ENCODE measurements around the gene RFNG.

The RFNG gene

DNA sequence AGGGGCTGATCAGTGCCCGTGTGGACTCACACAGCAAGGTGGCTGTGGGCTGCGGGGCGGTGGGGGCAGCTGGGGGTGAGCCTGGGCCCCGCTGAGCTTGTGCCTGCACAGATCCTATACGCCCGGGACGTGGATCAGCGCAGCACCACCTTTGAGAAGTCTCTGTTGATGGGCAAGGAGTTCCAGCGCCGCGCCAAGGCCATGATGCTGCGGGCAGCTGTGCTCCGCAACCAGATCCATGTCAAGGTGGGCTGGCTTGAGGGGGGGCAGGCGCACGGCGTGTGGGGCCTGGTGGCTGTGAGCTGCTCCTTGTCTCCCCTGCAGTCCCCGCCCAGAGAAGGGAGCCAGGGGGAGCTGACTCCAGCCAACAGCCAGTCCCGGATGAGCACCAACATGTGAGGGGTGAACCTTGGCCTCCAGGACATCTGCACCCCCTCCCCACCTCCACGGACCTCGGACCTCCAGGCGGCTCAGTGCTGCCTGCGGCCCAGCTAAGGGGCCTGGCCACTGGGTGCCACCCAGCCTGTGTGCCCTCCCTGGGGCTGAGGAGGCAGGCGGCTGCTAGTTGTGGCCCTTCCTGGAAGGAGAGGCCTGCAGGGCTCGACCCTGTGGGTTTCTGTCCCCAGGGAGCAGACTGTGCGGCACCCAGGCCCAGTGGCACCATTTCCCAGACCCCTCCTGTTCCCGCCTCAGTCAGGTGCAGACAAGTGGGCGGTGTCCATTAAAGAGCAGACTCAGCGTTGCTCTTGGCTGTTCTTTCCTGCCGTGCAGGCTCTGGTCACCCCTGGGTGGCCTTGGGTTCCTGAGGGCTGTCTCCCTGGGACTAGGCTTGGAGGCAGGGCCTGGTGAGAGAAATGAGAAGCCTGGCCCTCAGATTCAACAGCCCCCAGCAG, 5.4 kb upstream of the RFNG start:
- no peak for DNase-seq

DNA sequence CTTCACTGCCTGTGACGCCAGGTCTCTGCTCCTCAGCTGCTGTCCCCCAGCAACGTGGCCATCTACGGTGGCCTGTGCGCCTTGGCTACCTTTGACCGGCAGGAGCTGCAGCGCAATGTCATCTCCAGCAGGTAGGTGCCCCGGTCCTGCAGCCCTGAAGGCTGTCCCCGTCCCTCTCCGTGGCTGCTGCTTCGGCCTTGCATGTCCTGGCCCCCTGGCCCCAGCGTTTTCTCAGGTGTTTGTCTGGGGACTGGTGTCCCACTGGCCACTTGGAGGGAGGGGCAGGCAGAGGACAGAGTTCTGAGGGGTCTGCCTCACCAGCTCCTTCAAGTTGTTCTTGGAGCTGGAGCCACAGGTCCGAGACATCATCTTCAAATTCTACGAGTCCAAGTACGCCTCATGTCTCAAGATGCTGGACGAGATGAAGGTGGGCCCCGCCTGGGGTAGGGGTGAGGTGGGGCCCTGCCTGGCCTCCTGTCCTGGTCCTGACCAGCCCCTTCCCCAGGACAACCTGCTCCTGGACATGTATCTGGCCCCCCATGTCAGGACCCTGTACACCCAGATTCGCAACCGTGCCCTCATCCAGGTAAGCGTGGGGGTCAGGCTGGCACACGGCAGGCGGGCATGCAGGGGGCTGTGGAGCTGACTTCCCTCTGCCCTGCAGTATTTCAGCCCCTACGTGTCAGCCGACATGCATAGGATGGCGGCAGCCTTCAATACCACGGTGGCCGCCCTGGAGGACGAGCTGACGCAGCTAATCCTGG, 4.5 kb upstream of the RFNG start:
- DNase-seq, result no peak

DNA sequence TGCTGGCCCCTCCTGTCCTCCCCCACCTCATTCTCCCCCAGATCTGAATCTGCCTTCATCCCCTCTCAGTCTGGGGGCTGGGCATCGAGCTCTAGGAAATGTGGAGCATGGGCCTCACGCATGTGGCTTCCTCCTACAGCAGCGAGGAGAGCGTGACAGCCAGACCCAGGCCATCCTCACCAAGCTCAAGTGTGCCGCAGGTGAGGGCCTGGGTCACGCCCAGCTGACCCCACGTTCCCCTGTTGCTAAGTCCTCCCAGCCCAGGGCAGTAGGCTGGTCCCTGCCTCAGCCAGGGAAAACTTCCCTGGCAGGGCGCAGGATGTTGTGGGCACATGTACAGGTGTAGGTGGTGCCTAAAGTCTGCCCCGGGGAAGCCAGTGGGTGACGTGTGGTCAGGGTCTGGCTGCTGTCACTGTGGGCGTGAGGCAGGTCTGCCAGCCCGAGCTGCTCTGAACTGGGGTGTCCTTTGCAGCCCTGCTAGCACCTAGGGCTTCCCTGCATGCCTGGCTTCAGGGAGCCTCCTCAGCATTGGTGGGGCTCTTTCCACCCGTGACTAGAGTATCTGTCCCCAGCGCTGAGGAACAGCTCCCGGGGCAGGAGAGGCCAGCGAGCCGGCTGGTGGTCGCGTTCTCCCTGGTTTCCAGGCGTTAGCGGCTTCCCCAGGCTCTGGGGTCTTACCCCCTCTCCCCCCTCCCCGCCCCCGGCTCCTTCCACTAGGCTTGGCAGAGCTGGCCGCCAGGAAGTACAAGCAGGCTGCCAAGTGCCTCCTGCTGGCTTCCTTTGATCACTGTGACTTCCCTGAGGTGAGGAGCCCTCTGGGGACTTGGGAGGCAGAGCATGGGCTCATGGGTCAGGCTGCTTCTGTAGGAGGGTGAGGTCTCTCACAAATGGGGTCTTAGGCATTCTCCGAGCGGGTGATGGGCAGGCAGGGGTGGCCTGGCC, 3.7 kb upstream of the RFNG start:
- no peak for DNase-seq

DNA sequence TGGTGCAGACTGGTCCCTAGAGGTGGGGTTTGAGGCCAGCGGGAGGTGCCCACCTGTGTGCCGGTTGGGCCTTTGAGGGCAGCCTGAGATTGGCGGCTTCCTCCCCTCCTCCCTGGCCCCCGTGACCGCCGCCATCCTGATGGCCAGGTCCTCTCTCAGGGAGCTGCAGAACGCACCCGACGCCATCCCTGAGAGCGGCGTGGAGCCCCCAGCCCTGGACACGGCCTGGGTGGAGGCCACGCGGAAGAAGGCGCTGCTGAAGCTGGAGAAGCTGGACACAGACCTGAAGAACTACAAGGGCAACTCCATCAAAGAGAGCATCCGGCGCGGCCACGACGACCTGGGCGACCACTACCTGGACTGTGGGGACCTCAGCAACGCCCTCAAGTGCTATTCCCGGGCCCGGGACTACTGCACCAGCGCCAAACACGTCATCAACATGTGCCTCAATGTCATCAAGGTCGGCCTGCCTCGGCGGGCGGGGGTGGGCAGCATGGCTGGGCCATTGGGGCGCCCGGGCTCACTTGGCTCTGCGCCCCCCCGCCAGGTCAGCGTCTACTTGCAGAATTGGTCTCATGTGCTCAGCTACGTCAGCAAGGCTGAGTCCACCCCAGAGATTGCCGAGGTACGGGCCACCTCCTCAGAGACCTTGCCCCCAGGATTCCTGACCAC, 2.9 kb upstream of the RFNG start:
- DNase-seq, result no peak

DNA sequence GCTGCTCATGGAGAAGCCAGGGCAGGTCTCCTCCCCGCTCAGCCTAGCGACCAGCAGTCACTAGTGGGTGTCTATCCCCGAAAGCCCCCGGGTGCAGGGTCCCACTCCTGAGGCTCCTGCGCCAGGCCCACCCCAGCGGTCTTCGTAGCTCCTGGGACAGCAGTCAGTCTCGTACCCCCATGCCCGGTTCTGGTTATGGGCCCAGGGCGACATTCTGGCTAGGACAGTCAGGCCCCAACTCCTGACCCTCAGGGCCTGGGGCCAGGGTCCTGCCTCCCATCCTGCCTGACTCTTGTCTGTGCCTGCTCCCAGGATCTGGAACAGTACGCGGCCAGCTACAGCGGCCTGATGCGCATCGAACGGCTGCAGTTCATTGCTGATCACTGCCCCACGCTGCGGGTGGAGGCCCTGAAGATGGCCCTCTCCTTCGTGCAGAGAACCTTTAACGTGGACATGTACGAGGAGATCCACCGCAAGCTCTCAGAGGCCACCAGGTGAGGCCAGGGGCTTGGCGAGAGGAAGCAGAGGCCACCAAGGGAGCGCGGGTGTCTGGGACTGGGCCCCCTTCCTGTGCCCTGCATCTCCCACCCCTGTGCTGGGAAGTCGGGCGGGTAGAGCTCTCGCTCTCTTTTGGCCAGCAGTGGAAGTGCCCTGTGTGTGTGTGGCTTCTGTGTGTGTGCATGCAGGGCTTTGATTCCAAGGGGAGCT, 2.1 kb upstream of the RFNG start:
- no peak for DNase-seq

DNA sequence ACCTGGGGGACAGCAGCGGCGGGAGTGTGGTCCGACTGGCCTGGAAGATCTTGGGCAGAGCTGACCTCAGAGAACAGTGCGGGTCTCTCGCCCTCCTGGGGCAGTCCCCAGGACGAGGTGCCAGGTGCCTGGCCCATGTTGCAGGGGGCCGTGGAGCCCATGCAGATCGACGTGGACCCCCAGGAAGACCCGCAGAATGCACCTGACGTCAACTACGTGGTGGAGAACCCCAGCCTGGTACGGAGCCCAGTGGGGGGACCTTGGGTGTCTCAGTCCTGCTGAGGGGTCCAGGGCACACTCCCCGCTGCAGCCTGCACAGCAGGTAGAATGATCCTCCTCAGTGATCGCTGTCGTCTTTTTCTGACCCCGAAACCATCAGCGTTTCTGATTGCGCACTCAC, 1.5 kb upstream of the RFNG start:
- no peak for DNase-seq

DNA sequence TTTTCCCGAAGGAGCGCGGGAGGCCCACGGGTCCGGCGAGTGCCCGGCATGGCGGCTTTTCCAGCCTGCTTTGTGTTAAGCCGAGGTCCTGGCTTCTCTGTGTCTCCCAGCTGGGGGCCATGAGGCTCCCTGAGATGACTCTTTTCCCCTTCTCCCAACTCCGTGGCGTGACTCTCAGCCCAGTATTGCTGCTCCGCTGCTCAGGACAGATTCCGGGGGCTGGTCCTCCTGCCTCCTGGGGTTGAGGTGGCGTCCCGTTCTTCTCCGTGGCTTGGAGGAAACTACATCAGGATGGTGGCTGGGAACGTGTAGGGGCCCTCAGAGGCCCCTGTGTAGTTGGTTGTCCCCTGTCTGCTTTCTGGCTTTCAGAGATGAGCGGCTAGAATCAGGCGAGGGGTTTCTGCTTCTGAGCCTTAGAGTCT, 1.0 kb upstream of the RFNG start:
- no peak for DNase-seq

DNA sequence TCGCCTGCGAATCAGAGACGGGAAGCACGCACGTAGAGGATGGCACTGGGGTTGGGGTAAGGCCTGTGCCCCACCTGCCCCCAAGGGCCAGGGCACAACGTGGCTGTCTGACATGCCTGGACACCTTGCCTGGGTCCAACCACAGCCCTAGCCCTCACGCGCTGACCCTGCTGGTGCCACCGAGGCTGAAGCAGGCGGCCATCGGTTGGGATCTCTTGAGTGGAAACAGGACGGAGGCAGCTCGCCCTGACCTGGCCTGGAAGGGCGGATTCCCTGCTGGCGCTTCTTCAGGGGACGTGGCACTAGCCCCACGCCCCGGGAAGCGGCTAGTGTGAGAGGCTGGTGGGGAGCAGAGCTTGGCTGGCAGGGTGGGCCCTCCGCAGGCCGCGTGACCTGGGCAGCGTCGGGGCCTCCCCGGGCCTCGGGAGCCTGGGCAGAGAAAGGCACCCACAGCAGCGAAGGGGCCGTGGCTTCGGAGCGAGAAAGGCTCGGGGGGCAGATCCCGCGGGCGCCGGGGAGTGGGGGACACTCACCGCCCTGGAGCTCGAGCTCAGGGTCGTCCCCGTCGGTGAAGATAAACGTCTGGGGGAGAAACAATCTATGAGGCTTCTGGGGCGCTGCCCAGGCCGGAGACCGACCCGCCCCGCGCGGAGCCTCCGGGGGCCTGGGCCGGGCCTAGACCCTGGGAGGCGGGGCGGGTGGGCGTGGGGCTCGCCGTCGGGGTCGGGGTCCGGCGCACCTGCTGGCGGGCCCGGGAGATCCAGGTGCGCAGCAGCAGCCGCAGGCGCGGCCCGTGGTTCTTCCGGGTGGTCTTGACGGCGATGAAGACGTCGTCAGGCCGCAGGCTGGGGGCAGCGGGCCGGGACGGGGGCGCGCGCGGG, 610 bp downstream of the RFNG start:
- no peak for DNase-seq

DNA sequence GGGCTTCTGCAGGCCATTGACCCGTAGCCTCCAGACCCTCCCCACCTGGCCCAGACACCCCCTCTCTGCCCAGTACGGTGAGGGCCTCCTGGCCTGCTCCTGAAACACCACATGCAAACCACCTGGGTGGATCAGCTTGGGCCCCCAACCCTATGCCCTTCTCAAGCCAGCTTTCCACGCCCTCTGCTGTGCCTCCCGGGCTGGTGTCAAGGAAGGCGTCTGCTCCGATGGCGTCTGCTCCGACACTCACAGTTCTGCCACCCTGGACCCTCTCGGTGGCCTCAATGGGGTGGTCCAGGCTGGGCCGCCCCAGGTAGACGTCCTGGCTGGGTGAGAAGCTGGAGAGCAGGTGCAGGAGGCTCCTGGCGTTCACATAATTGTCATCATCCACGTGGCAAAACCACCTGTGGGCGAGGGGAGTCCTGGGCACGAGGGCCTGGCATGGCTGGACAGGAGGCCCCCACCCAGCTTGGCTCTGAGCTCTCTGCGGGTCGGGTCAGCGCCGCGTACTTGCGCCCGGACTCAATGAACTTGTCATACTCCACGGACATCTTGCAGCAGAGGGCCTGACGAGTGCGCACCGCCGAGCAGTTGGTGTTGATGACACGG, 1.4 kb downstream of the RFNG start:
- DNase-seq, result no peak

DNA sequence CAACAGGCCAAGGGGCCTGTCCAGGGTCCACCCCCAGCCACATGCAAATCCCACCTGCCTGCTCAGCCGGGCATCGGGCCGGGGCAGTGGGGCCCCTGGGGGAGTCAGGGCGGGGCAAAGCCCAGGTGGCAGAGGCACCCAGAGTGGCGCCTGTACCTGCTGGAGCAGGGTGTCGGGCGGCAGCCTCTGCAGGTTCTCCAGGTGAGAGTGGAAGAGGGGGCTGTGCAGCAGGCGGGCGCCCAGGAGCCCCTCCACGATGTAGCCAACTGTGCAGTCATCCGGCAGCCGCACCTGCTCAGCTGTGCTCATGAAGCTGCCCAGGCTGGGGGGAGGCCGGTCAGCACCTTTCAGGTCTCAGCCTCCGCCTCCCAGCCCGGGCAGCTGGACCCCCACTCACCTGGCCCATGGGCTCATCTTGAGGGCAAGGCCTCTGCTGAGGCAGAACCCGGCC, 2.1 kb downstream of the RFNG start:
- no peak for DNase-seq

DNA sequence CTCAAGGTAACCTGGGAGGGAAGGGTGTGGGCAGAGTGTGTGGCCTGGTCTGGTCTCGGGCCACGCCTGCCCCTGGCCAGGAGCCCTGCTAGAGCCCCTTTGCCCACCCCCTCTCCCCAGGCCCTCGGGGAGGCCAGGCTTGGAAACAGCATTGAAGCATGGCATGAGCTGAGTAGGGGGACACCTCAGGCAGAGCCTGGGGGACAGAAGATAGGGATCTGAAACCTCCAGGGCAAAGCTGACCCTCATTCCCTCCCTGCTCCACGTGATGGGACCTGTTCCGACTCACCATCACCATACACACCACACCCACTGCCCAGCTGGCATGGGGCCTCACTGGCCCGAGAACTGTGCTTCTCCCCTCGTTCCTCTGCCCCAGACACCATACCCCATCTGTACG, 2.5 kb downstream of the RFNG start:
- no peak for DNase-seq

DNA sequence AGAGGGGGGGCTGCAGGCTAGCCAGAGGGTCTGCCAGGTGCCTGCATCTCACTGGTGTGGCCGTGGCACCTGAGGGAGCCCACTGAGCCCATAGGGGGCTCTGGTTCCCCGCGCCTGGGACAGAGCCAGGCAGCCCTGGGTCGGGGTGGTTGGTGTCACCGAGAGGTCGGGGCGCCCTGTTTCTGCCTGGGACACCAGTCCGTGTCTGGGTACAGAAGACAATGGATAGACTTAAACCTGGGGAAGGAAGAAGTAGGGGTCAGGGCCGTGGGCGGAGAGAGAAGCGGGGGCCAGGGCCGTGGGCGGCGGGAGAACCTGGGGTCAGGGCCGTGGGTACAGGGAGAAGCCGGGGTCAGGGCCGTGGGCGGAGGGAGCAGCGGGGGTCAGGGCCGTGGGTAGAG, 3.0 kb downstream of the RFNG start:
- no peak for DNase-seq

DNA sequence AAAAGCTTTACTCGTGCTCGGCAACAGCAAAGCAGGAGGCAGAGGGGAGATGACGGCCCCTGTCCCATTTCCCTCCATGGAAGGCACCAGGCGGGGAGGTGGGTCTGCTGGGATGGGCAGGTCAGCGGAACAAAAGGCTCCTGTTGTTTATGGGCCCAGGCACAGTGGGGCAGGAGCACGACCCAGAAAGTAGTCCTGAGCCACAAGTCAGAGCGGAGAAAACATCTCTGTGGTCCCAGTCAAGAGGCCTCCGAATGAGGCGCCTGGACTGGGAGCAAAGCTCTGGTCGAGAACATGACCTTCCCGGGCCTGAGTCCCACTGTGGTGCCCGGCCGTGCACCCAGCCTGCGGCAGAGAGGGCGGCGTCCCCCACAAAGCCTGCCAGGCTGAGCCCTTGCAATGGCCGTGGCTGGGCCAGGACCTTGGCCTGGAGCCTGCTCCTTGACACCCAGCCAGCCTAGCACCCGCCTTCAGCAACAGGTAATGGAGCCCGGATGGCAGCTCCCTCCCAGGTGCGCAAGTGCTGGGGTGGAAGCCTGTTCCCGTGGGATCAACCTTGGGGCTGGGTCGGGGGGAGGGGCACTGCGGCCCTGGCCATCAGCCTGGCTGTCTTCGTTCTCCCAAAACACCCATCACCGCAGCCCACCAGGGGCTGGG, 3.6 kb downstream of the RFNG start:
- no peak for DNase-seq

DNA sequence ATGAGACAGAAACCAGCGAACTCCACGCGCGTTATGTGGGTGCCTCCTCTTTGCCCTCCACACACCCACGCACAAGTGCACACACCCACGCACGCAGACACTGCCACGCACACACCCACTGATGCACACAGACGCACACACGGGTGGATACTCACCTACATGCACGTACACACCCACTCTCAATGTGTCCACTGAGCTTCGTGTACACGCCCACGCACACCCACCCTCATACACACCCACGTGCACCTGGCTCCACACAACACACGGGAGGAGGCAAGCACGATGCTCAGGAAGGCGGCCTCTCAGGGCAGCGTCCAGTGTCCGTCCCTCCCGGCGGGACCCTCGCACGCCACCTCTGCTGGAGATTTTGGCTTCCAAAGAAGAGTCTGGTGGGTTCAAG, 4.2 kb downstream of the RFNG start:
- DNase-seq, result no peak

DNA sequence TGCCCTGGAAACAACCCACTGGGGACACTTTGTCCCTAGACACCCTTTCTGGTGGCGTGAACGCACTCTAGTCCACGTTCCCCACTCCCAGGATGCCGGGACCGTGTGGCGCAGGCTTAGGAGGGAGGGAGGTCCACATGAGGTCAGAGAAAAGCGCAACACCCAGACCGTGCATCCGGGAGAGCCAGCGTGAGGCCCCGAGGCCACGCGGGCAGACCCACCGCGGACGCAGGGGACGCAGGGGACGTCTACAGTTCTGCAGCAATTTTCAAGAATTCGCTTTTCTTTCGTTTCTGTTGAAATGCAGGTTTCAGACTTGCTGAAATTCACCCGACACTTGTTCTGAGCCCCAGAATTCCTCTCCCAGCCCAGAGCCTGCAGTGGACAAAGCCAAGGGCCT, 4.7 kb downstream of the RFNG start:
- no peak for DNase-seq

DNA sequence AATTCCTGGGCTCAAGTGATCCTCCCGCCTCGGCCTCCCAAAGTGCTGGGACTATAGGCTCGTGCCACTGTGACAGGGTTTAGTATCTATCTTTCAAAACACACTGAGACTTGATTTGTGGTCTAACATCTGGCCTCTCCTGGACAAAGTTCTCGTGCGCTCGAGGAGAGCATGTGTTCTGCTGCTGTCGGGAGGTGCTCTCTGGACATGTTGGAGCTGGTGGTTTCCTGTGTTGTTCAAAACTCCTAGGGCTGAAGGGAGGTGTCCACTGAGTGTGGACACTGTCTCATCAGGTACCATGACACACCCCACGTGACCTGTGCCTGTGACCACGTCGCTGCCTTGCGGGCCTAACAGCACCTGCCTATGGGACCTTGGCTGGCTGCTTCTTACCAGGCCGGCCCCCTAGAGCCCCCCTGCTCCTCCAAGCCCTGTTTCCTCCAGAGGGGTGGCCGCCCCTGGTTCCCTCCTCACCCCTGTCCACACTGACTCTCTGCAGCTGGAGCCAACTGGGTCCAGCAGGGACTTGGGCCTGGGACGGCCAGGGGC, 5.6 kb downstream of the RFNG start:
- DNase-seq, result no peak

DNA sequence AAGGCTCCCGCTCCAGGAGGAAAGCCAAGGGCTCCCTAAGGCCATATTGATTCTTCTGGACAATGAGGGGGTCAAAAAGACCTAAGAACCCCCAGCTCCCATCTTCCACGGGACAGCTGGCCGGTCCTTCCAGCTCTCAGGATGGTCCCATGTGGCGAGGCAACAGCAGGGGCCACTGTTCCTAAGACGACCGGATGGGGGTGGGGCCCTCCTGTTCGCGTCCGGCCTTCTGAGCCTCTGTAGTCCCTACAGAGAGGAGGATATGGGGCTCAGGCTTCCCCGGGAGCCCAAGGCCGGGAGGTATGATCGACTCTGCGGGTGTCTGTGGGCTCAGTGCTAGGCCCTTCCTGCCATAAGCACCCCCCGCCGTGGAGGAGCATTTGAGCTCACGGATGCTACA, 8.1 kb downstream of the RFNG start:
- no peak for DNase-seq

DNA sequence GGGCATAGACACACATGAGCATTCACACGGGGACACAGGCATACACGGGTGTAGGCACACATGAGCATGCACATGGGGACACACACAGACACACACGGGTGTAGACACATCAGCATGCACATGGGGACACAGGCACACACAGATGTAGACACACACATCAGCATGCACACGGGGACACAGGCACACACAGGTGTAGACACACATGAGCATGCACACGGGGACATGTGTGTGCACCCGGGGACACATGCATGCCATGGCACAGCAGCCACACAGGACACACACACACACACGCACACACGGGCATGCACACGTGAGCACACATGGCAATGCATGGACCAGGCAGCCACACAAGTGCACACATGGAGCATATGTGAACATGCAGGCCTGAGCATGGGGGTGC, 9.0 kb downstream of the RFNG start:
- no peak for DNase-seq

DNA sequence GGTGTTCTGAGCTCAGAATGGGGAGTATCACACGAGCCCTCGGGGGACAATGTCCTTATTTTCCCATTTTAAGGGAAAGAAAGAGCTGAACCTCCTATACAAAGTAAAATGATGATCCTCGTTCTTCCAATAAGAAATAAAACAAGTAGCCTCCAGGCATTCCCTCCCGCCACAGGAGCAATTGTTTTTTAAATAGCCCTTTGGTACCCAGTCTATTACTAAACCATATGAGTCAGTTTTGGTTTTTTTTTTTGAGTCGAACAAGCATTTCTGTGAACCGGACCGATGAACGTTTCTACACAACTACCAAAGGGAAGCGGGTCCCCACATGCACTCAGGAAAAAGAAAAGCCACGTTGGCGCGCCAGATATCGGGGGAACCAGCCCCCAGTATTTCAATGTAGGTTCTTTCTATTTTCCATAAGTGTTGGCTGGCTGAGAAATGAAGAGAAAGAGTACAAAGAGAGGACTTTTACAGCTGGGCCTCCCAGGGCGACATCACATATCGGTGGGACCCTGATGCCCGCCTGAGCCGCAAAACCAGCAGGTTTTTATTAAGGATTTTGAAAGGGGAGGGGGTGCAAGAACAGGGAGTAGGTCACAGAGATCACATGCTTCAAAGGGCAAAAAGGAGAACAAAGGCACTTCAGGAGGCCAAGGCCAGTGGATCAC, 10.3 kb downstream of the RFNG start:
- no peak for DNase-seq

Data from inflammatory macrophage treated with lipopolysaccharide for 1 hour (primary cell).